Lower leg skin (tissue), 3 donors: ENCODE data around the gene THADA.

Experiments
- POLR2A ChIP-seq, 2 donors: fragments of 450-650 bp; IDR thresholded peaks; one replicate each; pipeline ENCODE4 v1.6.1; 2016 to 2017; ENCODE audit warnings: antibody characterized with exemption in 2 of 2, mild to moderate bottlenecking in 1 of 2, moderate library complexity in 1 of 2
- TF ChIP-seq, protein P1 (sequence below), 3 donors: fragments of 450-650 bp; IDR thresholded peaks; one replicate each; pipeline ENCODE4 v1.5.1; 2016; ENCODE audit warnings: antibody characterized with exemption in 3 of 3, mild to moderate bottlenecking in 3 of 3, moderate library complexity in 2 of 3

DNA sequence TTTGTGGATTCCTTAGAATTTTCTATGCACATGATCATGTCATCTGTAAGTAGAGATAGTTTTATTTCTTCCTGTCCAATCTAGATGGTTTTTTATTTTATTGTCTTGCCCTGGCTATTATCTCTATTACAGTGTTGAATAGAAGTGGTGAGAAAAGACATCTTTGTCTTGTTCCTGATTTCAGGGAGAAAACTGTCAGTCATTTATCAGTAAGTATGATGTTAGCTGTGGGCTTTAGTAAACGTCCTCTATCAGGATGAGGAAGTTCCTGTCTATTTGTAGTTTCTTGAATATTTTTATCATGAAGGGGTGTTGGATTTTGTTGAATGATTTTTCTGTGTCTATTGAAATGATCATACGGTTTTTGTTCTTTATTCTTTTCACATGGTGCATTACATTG is 46.5 kb upstream of the THADA start:
- TF ChIP-seq, protein P1, sequence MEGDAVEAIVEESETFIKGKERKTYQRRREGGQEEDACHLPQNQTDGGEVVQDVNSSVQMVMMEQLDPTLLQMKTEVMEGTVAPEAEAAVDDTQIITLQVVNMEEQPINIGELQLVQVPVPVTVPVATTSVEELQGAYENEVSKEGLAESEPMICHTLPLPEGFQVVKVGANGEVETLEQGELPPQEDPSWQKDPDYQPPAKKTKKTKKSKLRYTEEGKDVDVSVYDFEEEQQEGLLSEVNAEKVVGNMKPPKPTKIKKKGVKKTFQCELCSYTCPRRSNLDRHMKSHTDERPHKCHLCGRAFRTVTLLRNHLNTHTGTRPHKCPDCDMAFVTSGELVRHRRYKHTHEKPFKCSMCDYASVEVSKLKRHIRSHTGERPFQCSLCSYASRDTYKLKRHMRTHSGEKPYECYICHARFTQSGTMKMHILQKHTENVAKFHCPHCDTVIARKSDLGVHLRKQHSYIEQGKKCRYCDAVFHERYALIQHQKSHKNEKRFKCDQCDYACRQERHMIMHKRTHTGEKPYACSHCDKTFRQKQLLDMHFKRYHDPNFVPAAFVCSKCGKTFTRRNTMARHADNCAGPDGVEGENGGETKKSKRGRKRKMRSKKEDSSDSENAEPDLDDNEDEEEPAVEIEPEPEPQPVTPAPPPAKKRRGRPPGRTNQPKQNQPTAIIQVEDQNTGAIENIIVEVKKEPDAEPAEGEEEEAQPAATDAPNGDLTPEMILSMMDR (IDR thresholded peaks at IDR 0.05): no peak
- TF ChIP-seq POLR2A (IDR thresholded peaks at IDR 0.05): no peak
